HG02798 (cell line): Measurements from ENCODE around the gene ANAPC10.

ENCODE experiments used
- ATAC-seq: cut with Tn5 transposase; IDR thresholded peaks from one replicate; pipeline ENCODE4 v1.9.1; 2021; ENCODE audit warnings: mild to moderate bottlenecking; ENCODE audit not compliant: unreplicated experiment, poor library complexity

The ANAPC10 gene

GRCh38 chr4:145097821-145098674 is at the start of gene ANAPC10, which contains the start of gene ABCE1:
Gene ANAPC10 (minus strand): TSS chr4:145098196. CDS start chr4:145096099, 2,097 bp downstream.
Gene ABCE1 (plus strand): TSS chr4:145098311. CDS start chr4:145104413, 6,102 bp downstream.
- ATAC-seq = peak; percentile 87

- peak; percentile 27 for ATAC-seq
Measured at GRCh38 chr4:145136219-145136618, 38.2 kb upstream of the ANAPC10 start.

- ATAC-seq = peak; percentile 78
Measured at GRCh38 chr4:145132511-145133098, 34.6 kb upstream of the ANAPC10 start.

- ATAC-seq = no peak
Measured at GRCh38 chr4:145131848-145132247, 33.9 kb upstream of the ANAPC10 start.

GRCh38 chr4:145130788-145131399 is 32.9 kb upstream of the ANAPC10 start:
- ATAC-seq = no peak

GRCh38 chr4:145130130-145130529 is 32.1 kb upstream of the ANAPC10 start:
- ATAC-seq = no peak

GRCh38 chr4:145125396-145125795 is 27.4 kb upstream of the ANAPC10 start:
- ATAC-seq = no peak

- no peak for ATAC-seq
Measured at GRCh38 chr4:145108128-145108527, 10.1 kb upstream of the ANAPC10 start.

- ATAC-seq = no peak
Measured at GRCh38 chr4:145107126-145107525, 9.1 kb upstream of the ANAPC10 start.

GRCh38 chr4:145103496-145103895 is 5.5 kb upstream of the ANAPC10 start:
- ATAC-seq = no peak

- ATAC-seq = no peak
Measured at GRCh38 chr4:145102619-145103018, 4.6 kb upstream of the ANAPC10 start.

- ATAC-seq = no peak
Measured at GRCh38 chr4:145101091-145101490, 3.1 kb upstream of the ANAPC10 start.

GRCh38 chr4:145099653-145100052 is 1.7 kb upstream of the ANAPC10 start:
- no peak for ATAC-seq

- peak; percentile 7 for ATAC-seq
Measured at GRCh38 chr4:145098675-145099037, 660 bp upstream of the ANAPC10 start.

GRCh38 chr4:145097331-145097820 is 620 bp downstream of the ANAPC10 start:
- ATAC-seq = peak; percentile 2

- ATAC-seq = no peak
Measured at GRCh38 chr4:145093638-145094037, 4.4 kb downstream of the ANAPC10 start.

GRCh38 chr4:145090380-145090779 is 7.6 kb downstream of the ANAPC10 start:
- no peak for ATAC-seq

GRCh38 chr4:145083891-145084605 is 13.9 kb downstream of the ANAPC10 start:
- no peak for ATAC-seq

GRCh38 chr4:145081756-145082155 is 16.2 kb downstream of the ANAPC10 start:
- ATAC-seq = no peak

- ATAC-seq = no peak
Measured at GRCh38 chr4:145076469-145076855, 21.5 kb downstream of the ANAPC10 start.
